ENCODE measurements around the gene RALGAPA2.

Gene RALGAPA2

DNA sequence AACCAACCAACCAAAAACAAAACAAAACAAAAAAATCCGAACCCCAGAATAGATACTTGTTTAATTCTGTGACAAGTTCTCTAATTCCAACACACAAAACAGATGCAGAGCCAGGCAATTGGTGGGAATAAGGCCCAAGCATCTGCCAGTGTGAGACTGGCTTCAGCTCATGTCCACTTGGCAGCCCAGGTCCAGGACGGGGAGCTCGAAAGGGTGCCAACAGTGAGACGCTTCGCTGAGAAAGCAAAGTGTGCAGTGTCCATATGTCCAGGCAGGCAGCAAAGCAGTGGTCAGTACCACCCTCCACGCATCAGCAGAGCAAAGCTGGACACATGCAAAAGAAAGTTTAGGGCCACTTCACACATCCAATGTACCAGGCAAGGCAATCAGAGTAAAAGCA, 102.9 kb downstream of the RALGAPA2 start:
- H3K4me3 ChIP-seq (ENCODE audit: low read depth, low read length): no peak overlapping the region
- TF ChIP-seq, protein P1, sequence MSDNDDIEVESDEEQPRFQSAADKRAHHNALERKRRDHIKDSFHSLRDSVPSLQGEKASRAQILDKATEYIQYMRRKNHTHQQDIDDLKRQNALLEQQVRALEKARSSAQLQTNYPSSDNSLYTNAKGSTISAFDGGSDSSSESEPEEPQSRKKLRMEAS (IDR thresholded peaks at IDR 0.05; ENCODE audit: low read depth, low read length): no peak
- TF ChIP-seq POLR2A (IDR thresholded peaks at IDR 0.05; ENCODE audit: extremely low read depth, insufficient read length) (no peak), MYC (IDR thresholded peaks at IDR 0.05; ENCODE audit: low read depth, low read length) (no peak)
- TF ChIP-seq, protein P2, sequence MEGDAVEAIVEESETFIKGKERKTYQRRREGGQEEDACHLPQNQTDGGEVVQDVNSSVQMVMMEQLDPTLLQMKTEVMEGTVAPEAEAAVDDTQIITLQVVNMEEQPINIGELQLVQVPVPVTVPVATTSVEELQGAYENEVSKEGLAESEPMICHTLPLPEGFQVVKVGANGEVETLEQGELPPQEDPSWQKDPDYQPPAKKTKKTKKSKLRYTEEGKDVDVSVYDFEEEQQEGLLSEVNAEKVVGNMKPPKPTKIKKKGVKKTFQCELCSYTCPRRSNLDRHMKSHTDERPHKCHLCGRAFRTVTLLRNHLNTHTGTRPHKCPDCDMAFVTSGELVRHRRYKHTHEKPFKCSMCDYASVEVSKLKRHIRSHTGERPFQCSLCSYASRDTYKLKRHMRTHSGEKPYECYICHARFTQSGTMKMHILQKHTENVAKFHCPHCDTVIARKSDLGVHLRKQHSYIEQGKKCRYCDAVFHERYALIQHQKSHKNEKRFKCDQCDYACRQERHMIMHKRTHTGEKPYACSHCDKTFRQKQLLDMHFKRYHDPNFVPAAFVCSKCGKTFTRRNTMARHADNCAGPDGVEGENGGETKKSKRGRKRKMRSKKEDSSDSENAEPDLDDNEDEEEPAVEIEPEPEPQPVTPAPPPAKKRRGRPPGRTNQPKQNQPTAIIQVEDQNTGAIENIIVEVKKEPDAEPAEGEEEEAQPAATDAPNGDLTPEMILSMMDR (IDR thresholded peaks at IDR 0.05; ENCODE audit: low read depth, low read length): no peak
- no peak for DNase-seq (ENCODE audit: low read depth)

DNA sequence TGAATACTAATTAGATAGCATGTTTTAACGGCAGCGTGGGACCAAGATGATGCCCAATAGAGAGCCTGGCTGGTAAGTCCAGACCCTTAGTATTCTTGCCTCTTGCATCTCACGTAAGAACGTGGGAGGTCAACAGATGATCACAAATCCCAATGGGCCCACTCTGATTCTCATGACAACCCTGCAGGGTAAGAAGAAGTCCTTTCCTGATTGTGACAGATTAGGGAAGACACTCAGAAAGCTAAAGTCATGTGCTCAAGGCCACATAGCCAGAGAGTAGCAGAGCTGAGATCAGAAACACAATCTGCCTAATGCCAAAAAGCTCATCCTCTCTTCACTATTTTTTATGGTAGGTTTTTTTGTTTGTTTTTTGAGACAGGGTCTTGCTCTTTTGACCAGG, 103.8 kb downstream of the RALGAPA2 start:
- no peak overlapping the region for H3K4me3 ChIP-seq (ENCODE audit: low read depth, low read length)
- no peak for TF ChIP-seq POLR2A (IDR thresholded peaks at IDR 0.05; ENCODE audit: extremely low read depth, insufficient read length)
- DNase-seq (ENCODE audit: low read depth): peak; percentile 20

DNA sequence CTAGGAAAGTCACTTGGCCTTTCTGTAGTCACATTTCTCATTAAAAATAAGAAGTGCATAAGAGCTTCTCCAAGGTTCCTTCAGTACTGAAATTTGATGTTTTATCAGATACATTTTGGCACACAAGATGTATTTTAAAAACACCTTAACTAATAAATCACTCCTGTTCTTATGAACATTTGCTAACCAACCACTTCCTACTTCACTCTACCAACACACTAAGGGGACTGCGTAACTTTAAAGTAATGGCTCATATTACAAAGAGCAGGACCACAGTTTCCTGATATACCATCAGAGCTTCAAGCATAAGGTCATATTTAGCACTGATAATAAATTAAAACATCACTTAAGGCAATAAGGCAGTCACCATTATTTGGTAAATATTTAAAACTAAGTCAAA, 104.4 kb downstream of the RALGAPA2 start:
- TF ChIP-seq POLR2A (IDR thresholded peaks at IDR 0.05; ENCODE audit: extremely low read depth, insufficient read length): no peak
- TF ChIP-seq MYC (IDR thresholded peaks at IDR 0.05; ENCODE audit: low read depth, low read length): no peak
- TF ChIP-seq, protein P2 (IDR thresholded peaks at IDR 0.05; ENCODE audit: low read depth, low read length): no peak
- TF ChIP-seq, protein P1 (IDR thresholded peaks at IDR 0.05; ENCODE audit: low read depth, low read length): no peak

DNA sequence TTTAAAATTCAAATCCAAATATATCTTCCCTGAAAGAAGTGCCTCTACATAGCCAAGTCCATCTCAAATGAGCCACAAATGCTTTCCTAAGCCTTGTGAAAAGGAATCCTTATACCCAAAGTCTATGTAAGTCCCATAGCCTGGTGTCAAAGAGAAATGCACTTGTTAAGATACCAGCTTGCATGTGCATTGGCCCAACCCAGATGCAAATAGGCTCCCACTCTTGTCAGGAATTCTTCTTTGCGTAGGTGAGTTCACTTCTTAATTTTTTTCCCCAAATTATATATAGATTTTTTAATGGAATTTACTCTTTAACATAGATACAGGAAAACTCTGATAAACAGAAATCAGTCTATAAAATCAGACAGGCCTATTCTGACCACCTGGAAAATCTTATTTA, 105.6 kb downstream of the RALGAPA2 start:
- TF ChIP-seq POLR2A (IDR thresholded peaks at IDR 0.05; ENCODE audit: extremely low read depth, insufficient read length) (no peak), MYC (IDR thresholded peaks at IDR 0.05; ENCODE audit: low read depth, low read length) (no peak)
- TF ChIP-seq, protein P1 (IDR thresholded peaks at IDR 0.05; ENCODE audit: low read depth, low read length): no peak
- H3K4me3 ChIP-seq (ENCODE audit: low read depth, low read length): no peak overlapping the region
- DNase-seq (ENCODE audit: low read depth): no peak

More for the DNA sequence above, 104.4 kb downstream of the RALGAPA2 start:
- no peak for DNase-seq (ENCODE audit: low read depth)
- H3K4me3 ChIP-seq (ENCODE audit: low read depth, low read length): no peak overlapping the region

DNA sequence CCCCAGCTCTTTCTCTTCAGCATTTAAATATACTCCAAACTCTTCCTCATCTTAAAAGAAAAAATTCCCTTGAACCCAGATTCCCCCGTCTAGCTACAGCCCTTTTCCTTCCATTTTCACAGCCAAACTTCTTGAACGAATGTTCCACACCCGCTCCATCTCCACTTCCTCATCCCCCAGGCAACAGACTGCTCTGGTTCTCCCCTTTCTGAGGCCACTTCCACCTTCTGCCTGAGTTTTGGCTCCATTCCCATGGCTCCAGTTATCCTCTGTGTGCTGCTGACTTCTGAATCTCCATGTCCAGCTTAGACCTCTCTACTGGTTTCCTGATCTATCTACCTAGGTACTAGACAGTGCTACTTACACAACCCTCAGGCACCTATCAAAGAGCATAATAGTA, 106.4 kb downstream of the RALGAPA2 start:
- no peak for DNase-seq (ENCODE audit: low read depth)
- TF ChIP-seq, protein P2 (IDR thresholded peaks at IDR 0.05; ENCODE audit: low read depth, low read length): no peak
- TF ChIP-seq POLR2A (IDR thresholded peaks at IDR 0.05; ENCODE audit: extremely low read depth, insufficient read length) (no peak), MYC (IDR thresholded peaks at IDR 0.05; ENCODE audit: low read depth, low read length) (no peak)
- TF ChIP-seq, protein P1 (IDR thresholded peaks at IDR 0.05; ENCODE audit: low read depth, low read length): no peak
- no peak overlapping the region for H3K4me3 ChIP-seq (ENCODE audit: low read depth, low read length)

DNA sequence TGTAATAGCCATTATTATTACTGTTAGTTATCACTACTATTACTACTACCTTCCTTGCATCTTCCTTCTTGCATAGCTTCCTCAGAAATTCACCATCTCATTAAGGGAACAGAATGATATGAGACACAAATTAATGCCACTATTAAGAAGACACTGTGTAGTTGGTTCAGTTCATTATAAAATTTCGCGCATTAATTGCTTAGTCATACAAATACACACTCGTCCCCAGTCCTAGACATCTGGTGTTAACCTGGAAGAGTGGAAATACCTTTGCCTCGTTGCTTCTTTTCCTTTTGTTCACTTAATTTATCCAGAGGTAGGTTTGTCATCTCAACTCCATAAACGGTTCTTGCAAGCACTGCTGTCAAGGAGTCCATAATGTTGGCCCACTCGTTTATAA, 107.5 kb downstream of the RALGAPA2 start:
- TF ChIP-seq, protein P2 (IDR thresholded peaks at IDR 0.05; ENCODE audit: low read depth, low read length): no peak
- TF ChIP-seq, protein P1 (IDR thresholded peaks at IDR 0.05; ENCODE audit: low read depth, low read length): no peak
- no peak for TF ChIP-seq POLR2A (IDR thresholded peaks at IDR 0.05; ENCODE audit: extremely low read depth, insufficient read length)
- TF ChIP-seq MYC (IDR thresholded peaks at IDR 0.05; ENCODE audit: low read depth, low read length): no peak
- DNase-seq (ENCODE audit: low read depth): no peak
- H3K4me3 ChIP-seq (ENCODE audit: low read depth, low read length): no peak overlapping the region

DNA sequence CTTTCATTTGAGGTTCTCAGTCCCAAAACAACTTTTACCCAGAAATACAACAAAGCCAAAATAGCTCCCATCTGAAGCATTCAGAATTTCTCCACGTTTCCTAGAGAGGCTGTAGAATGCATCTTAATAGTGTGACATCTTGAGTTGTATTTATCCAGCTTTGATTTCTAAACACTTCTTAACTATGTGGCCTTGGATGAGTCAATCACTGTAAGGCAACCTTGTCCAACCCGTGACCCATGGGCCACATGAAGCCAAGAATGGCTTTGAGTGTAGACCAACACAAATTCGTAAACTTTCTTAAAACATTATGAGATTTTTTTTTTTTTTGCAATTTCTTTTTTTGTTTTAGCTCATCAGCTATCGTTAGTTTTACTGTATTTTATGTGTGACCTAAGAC, 108.1 kb downstream of the RALGAPA2 start:
- no peak for TF ChIP-seq POLR2A (IDR thresholded peaks at IDR 0.05; ENCODE audit: extremely low read depth, insufficient read length)
- TF ChIP-seq, protein P2 (IDR thresholded peaks at IDR 0.05; ENCODE audit: low read depth, low read length): no peak
- no peak for TF ChIP-seq MYC (IDR thresholded peaks at IDR 0.05; ENCODE audit: low read depth, low read length)
- TF ChIP-seq, protein P1 (IDR thresholded peaks at IDR 0.05; ENCODE audit: low read depth, low read length): no peak
- no peak overlapping the region for H3K4me3 ChIP-seq (ENCODE audit: low read depth, low read length)
- no peak for DNase-seq (ENCODE audit: low read depth)
